Gastroesophageal sphincter (tissue), 4 donors: ENCODE measurements around the gene CARS2. TPM values are rescaled to one million over a fixed set of nuclear protein-coding genes. Genes with fewer than 3 reads are reported as not detected.
"Not testable (repeated sequence)": the region's sequence is repeated elsewhere in the genome, so short reads cannot be mapped to it uniquely, and the experiment has no call there.

Experiments used
- ATAC-seq: fragments of 150-250 bp; one replicate; pipeline ENCODE4 v1.9.1; 2016; ENCODE audit warnings: mild to moderate bottlenecking, moderate library complexity
- H3K27ac ChIP-seq, 4 donors: fragments of 200-600 bp; sonication (generic) in 3 of 4; 1 replicate in 3 of 4; 2 replicates in 1 of 4; pipeline ENCODE4 v1.5.1; 2016 to 2019
- H3K27me3 ChIP-seq: fragments of 200-600 bp; sonication (generic); one replicate; pipeline ENCODE4 v1.5.1; 2019
- H3K36me3 ChIP-seq, 2 donors: fragments of 200-600 bp; sonication (generic); one replicate each; pipeline ENCODE4 v1.5.1; 2019; ENCODE audit warnings: control low read depth in 1 of 2
- H3K4me1 ChIP-seq, 3 donors: fragments of 200-600 bp; sonication (generic); 1 replicate in 2 of 3; 2 replicates in 1 of 3; pipeline ENCODE4 v1.5.1; 2016 to 2019; ENCODE audit warnings: control low read depth in 2 of 3
- H3K4me3 ChIP-seq, 2 donors: fragments of 200-600 bp; sonication (generic); one replicate each; pipeline ENCODE4 v1.5.1; 2019; ENCODE audit warnings: mild to moderate bottlenecking in 1 of 2, moderate library complexity in 1 of 2
- H3K9me3 ChIP-seq, 3 donors: fragments of 200-600 bp; sonication (generic); one replicate each; pipeline ENCODE4 v1.5.1; 2017 to 2019; ENCODE audit warnings: control low read depth in 2 of 3
- EP300 ChIP-seq: sonication (generic); formaldehyde crosslinking; IDR thresholded peaks from one replicate; pipeline ENCODE4 v1.6.1; 2017; ENCODE audit warnings: antibody characterized with exemption, mild to moderate bottlenecking
- POLR2A ChIP-seq, 2 donors: fragments of 450-650 bp; IDR thresholded peaks; one replicate each; pipeline ENCODE4 v1.6.1; 2017; ENCODE audit warnings: antibody characterized with exemption in 2 of 2, mild to moderate bottlenecking in 2 of 2, moderate library complexity in 1 of 2
- POLR2AphosphoS5 ChIP-seq: sonication (generic); formaldehyde crosslinking; IDR thresholded peaks from one replicate; pipeline ENCODE4 v1.6.1; 2017; ENCODE audit warnings: antibody characterized with exemption
- WGBS, 2 donors: methylation state at CpG; one replicate each; pipeline ENCODE4 v1.1.5; 2018; ENCODE audit warnings: low coverage in 1 of 2; 5-methylcytosine and 5-hydroxymethylcytosine counted together
- total RNA-seq, 4 donors: library from RNA; depleted of rRNA; stranded (reverse); fragments of >200 nt; gene quantifications; one replicate each; pipeline ENCODE4 v1.1.0, GENCODE V29; 2016
- TF ChIP-seq, protein P1 (sequence below), 4 experiments: fragments of 200-600 bp in 2 of 4; fragments of 450-650 bp in 2 of 4; sonication (generic) in 1 of 4; IDR thresholded peaks; one replicate each; pipeline ENCODE4 v1.5.1; 2017 to 2019; ENCODE audit warnings: antibody characterized with exemption in 4 of 4, mild to moderate bottlenecking in 2 of 4, moderate library complexity in 2 of 4

The CARS2 gene
- total RNA-seq, 4 donors from 2014 or later, result 36.6 to 69.1 (median 53.8) TPM

DNA sequence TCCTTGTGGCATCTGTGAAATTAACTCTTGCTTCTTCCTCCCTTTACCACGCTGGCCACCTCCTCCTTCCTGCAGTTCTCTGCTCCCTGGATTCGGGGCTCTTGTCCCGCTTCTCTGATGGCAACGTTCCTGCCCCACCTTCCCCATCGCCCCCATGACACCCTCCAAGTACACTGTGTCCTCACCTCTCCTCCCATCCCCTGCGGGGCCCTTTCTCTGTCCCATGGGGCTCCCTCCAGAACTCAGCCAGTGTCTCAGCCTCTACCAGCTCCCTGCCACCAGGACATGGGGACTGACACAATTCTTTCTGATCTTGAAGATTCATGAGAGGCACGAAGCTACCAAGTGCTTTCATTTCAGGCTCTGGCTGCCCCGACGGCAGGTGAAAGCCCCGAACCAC lies 9.1 kb downstream of the CARS2 start:
- Histone ChIP-seq H3K27me3 (no peaks in the 10 kb centered on the region), H3K4me1 (peaks cover 0 to 6% (median 0%) of the 10 kb centered on the region in 3 donors), H3K4me3 (no peak overlapping the region), H3K36me3 (peaks cover 0 to 93% of the 10 kb centered on the region in 2 donors), H3K9me3 (no peaks in the 10 kb centered on the region), H3K27ac (no peak overlapping the region)
- no peak for ATAC-seq
- TF ChIP-seq EP300, result no peak
- TF ChIP-seq POLR2A (IDR thresholded peaks at IDR 0.05), result no peak
- no peak for TF ChIP-seq POLR2AphosphoS5
- TF ChIP-seq, protein P1, sequence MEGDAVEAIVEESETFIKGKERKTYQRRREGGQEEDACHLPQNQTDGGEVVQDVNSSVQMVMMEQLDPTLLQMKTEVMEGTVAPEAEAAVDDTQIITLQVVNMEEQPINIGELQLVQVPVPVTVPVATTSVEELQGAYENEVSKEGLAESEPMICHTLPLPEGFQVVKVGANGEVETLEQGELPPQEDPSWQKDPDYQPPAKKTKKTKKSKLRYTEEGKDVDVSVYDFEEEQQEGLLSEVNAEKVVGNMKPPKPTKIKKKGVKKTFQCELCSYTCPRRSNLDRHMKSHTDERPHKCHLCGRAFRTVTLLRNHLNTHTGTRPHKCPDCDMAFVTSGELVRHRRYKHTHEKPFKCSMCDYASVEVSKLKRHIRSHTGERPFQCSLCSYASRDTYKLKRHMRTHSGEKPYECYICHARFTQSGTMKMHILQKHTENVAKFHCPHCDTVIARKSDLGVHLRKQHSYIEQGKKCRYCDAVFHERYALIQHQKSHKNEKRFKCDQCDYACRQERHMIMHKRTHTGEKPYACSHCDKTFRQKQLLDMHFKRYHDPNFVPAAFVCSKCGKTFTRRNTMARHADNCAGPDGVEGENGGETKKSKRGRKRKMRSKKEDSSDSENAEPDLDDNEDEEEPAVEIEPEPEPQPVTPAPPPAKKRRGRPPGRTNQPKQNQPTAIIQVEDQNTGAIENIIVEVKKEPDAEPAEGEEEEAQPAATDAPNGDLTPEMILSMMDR (IDR thresholded peaks at IDR 0.05), result no peak
- WGBS, 2 donors, result 87% methylated on average over 6 of the region's 10 CpGs; no CpG with 5 or more reads in 1 of the 2 donors

DNA sequence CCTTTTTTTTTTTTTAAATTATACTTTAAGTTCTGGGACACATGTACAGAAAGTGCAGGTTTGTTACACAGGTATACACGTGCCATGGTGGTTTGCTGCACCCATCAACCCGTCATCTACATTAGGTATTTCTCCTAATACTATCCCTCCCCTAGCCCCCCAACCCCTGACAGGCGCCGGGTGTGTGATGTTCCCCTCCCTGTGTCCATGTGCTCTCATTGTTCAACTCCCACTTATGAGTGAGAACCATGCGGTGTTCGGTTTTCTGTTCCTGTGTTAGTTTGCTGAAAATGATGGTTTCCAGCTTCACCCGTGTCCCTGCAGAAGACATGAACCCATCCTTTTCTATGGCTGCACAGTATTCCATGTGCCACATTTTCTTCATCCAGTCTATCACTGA lies 10.1 kb downstream of the CARS2 start:
- H3K9me3 ChIP-seq, H3K4me1 ChIP-seq, ATAC-seq, H3K27ac ChIP-seq, H3K4me3 ChIP-seq, H3K27me3 ChIP-seq: not testable (repeated sequence)
- WGBS, 2 donors, result 76 to 77% methylated on average over 5 to 7 of the region's 7 CpGs
- H3K36me3 ChIP-seq, result peaks cover 0 to 92% of the 10 kb centered on the region in 2 donors

DNA sequence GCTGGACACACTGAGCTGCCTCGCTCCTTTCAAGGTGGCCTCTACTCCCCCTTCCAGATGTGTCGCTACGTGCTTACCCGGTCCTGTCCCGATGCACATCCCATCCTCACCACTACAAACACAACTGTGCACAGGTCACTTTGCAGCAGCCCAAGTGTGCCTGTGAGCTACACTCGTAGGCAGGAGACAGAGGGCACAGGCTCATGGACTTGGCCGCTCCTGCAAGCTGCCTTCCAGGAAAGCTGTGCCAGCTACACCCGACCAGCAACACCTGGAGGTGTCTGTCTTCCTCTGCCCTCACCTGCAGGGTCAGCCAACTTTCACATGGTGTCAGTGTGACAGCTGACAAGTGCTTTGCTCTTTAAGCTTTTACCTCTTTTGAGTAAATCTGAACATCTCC lies 15.4 kb downstream of the CARS2 start:
- Histone ChIP-seq H3K9me3 (no peaks in the 10 kb centered on the region), H3K4me1 (no peaks in the 10 kb centered on the region), H3K27ac (no peak overlapping the region), H3K27me3 (no peaks in the 10 kb centered on the region), H3K4me3 (no peak overlapping the region), H3K36me3 (peaks cover 0 to 90% of the 10 kb centered on the region in 2 donors)
- ATAC-seq, result no peak
- WGBS, 2 donors, result 70 to 71% methylated on average over 1 to 2 of the region's 8 CpGs
- TF ChIP-seq, protein P1 (IDR thresholded peaks at IDR 0.05), result no peak
- TF ChIP-seq POLR2A (IDR thresholded peaks at IDR 0.05) (no peak), EP300 (no peak), POLR2AphosphoS5 (no peak)

DNA sequence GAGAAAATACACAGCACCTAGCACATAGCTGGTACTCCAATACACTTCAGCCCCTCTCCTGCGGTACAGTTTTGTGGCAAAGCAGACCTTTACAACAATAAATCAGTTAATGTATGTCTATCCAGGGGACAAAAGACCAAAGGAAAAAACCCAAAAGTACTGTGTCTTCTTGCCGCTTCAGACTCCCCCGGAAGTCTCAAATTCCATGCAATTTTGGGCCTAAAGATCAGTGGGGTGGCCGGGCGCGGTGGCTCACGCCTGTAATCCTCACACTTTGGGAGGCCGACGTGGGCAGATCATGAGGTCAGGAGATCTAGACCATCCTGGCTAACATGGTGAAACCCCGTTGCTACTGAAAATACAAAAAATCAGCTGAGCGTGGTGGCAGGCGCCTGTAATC lies 16.2 kb downstream of the CARS2 start:
- WGBS, 2 donors, result 89 to 100% methylated on average over 1 to 9 of the region's 12 CpGs
- Histone ChIP-seq H3K9me3 (no peaks in the 10 kb centered on the region), H3K27ac (no peak overlapping the region), H3K27me3 (no peaks in the 10 kb centered on the region), H3K4me3 (no peak overlapping the region), H3K4me1 (no peaks in the 10 kb centered on the region), H3K36me3 (peaks cover 0 to 89% of the 10 kb centered on the region in 2 donors)
- no peak for ATAC-seq
- TF ChIP-seq POLR2AphosphoS5 (no peak), EP300 (no peak), POLR2A (IDR thresholded peaks at IDR 0.05) (no peak)
- TF ChIP-seq, protein P1 (IDR thresholded peaks at IDR 0.05), result no peak

DNA sequence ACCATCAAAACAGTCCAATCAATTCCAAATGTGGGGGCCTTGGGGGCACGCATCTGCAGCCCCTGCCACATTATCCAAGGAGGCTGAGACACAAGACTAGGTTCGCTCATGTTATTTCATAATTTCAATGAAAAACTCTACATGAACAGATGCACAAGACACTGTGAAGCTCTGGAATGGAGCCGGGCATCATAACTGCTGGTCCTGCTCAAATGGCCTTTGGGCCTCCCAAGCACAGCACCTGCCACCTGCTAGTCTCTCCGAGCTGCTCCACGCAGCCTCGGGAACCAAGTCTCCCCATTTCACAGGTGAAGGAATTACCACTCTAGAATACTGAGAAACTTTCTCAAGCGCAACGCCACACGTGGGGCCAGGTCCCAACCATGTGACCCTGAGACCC lies 16.9 kb downstream of the CARS2 start:
- Histone ChIP-seq H3K36me3 (peaks cover 0 to 89% of the 10 kb centered on the region in 2 donors), H3K27me3 (no peaks in the 10 kb centered on the region), H3K4me1 (no peaks in the 10 kb centered on the region), H3K4me3 (no peak overlapping the region), H3K27ac (no peak overlapping the region), H3K9me3 (no peaks in the 10 kb centered on the region)
- 91 to 96% methylated on average over 2 to 4 of the region's 9 CpGs for WGBS, 2 donors
- TF ChIP-seq EP300 (no peak), POLR2AphosphoS5 (no peak)
- TF ChIP-seq, protein P1 (IDR thresholded peaks at IDR 0.05), result no peak
- ATAC-seq, result no peak
